Body of pancreas (tissue), 4 donors: ENCODE data around the gene MAP3K20.

Source experiments
- POLR2A ChIP-seq, 3 donors: fragments of 450-650 bp; IDR thresholded peaks; one replicate each; pipeline ENCODE4 v1.6.1; 2016; ENCODE audit warnings: antibody characterized with exemption in 3 of 3, mild to moderate bottlenecking in 2 of 3
- TF ChIP-seq, protein P1 (sequence below), 7 experiments: fragments of 450-650 bp in 4 of 7; fragments of 200-600 bp in 3 of 7; sonication (generic) in 3 of 7; IDR thresholded peaks; one replicate each; pipeline ENCODE4 v1.5.1; 2016 to 2019; ENCODE audit warnings: antibody characterized with exemption in 7 of 7

DNA sequence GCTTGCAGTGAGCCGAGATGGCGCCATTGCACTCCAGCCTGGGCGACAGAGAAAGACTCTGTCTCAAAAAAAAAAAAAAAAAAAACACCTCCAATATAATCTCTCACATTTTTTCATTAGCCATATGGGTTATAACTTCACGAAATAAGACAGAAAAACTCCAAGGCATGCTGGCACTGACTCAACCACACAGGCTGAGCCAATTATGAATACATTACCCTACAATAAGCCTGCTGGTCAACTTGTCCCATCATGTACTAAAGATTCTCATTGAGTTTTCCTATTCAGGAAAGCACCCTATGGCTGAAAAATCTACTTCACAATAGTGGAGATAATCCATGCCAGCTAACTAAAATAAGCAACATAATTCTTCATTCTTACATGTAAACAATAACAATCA is 12.8 kb upstream of the MAP3K20 start:
- TF ChIP-seq, protein P1, sequence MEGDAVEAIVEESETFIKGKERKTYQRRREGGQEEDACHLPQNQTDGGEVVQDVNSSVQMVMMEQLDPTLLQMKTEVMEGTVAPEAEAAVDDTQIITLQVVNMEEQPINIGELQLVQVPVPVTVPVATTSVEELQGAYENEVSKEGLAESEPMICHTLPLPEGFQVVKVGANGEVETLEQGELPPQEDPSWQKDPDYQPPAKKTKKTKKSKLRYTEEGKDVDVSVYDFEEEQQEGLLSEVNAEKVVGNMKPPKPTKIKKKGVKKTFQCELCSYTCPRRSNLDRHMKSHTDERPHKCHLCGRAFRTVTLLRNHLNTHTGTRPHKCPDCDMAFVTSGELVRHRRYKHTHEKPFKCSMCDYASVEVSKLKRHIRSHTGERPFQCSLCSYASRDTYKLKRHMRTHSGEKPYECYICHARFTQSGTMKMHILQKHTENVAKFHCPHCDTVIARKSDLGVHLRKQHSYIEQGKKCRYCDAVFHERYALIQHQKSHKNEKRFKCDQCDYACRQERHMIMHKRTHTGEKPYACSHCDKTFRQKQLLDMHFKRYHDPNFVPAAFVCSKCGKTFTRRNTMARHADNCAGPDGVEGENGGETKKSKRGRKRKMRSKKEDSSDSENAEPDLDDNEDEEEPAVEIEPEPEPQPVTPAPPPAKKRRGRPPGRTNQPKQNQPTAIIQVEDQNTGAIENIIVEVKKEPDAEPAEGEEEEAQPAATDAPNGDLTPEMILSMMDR (IDR thresholded peaks at IDR 0.05) = no peak
- TF ChIP-seq POLR2A (IDR thresholded peaks at IDR 0.05) = no peak
